ENCODE data around the gene TTC39B. TPM values are rescaled to one million over a fixed set of nuclear protein-coding genes. Genes with fewer than 3 reads are reported as not detected.

Gene TTC39B
- total RNA-seq, 6 experiments from 2014 or later, result 4.6 to 6.1 (median 5.8) TPM

DNA sequence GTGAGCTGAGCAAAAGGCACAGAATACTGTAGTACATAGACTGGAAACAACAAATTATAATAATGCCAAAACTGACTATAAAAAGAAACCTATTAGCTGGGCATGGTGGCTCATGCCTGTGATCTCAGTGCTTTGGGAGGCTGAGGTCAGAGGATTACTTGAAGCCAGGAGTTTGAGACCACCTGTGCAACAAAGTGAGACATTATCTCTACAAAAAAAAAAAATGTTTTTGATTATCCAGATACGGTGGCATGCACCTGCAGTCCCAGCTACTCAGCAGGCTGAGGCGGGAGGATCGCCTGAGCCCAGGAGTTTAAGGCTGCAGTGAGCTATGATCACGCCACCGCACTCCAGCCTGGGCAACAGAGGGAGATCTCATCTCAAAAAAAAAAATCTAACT is 175.9 kb downstream of the TTC39B start:
- Mint-ChIP-seq H3K27ac (no peak overlapping the region), H3K9me3 (no peaks in the 10 kb centered on the region), H3K27me3 (ENCODE audit: insufficient read depth) (no peaks in the 10 kb centered on the region; the same call in 1 of the 2 replicates), H3K4me1 (ENCODE audit: low read depth) (peaks cover 7% of the 10 kb centered on the region), H3K4me3 (no peak overlapping the region), H3K36me3 (ENCODE audit: low read depth) (no peaks in the 10 kb centered on the region)
- DNase-seq, result no peak
- TF ChIP-seq, protein P1, sequence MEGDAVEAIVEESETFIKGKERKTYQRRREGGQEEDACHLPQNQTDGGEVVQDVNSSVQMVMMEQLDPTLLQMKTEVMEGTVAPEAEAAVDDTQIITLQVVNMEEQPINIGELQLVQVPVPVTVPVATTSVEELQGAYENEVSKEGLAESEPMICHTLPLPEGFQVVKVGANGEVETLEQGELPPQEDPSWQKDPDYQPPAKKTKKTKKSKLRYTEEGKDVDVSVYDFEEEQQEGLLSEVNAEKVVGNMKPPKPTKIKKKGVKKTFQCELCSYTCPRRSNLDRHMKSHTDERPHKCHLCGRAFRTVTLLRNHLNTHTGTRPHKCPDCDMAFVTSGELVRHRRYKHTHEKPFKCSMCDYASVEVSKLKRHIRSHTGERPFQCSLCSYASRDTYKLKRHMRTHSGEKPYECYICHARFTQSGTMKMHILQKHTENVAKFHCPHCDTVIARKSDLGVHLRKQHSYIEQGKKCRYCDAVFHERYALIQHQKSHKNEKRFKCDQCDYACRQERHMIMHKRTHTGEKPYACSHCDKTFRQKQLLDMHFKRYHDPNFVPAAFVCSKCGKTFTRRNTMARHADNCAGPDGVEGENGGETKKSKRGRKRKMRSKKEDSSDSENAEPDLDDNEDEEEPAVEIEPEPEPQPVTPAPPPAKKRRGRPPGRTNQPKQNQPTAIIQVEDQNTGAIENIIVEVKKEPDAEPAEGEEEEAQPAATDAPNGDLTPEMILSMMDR (IDR thresholded peaks at IDR 0.05), result no peak

- H3K27me3 Mint-ChIP-seq (ENCODE audit: insufficient read depth), result no peaks in the 10 kb centered on the region; the same call in 1 of the 2 replicates
- H3K27ac Mint-ChIP-seq, result no peak overlapping the region
- TF ChIP-seq, protein P1 (IDR thresholded peaks at IDR 0.05), result no peak
Observed at GRCh38 chr9:15127831-15128230, 179.2 kb downstream of the TTC39B start.

DNA sequence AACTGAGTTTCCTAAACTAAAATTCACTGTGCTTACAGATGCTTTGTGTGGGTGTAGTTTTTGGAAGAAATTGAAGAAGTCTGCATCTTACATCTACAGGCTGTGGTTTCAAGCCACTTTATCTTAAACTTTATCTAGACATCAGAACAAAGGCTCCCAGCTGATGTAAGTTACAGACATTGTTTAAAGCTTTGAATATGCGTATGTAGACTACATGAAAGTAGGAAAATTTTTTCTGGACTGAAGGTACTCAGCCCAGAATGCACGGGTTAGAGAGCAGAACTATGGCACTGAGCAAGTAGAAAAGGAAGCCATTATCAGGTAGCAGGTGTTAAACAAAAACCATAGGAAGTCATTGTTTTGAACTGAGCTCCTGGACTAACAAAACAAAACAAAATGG is 185.4 kb downstream of the TTC39B start:
- H3K27me3 Mint-ChIP-seq (ENCODE audit: insufficient read depth), result no peaks in the 10 kb centered on the region; the same call in 1 of the 2 replicates
- no peak overlapping the region for H3K27ac Mint-ChIP-seq
- no peak for DNase-seq
- H3K4me3 Mint-ChIP-seq, result no peak overlapping the region
- no peaks in the 10 kb centered on the region for H3K36me3 Mint-ChIP-seq (ENCODE audit: low read depth)
- TF ChIP-seq, protein P1 (IDR thresholded peaks at IDR 0.05), result no peak
- no peaks in the 10 kb centered on the region for H3K9me3 Mint-ChIP-seq
- H3K4me1 Mint-ChIP-seq (ENCODE audit: low read depth), result no peaks in the 10 kb centered on the region

More at GRCh38 chr9:15127831-15128230, 179.2 kb downstream of the TTC39B start:
- no peaks in the 10 kb centered on the region for H3K36me3 Mint-ChIP-seq (ENCODE audit: low read depth)
- DNase-seq, result no peak
- H3K4me3 Mint-ChIP-seq, result no peak overlapping the region
- no peaks in the 10 kb centered on the region for H3K9me3 Mint-ChIP-seq
- no peaks in the 10 kb centered on the region for H3K4me1 Mint-ChIP-seq (ENCODE audit: low read depth)

- Mint-ChIP-seq H3K4me1 (ENCODE audit: low read depth) (no peaks in the 10 kb centered on the region), H3K36me3 (ENCODE audit: low read depth) (no peaks in the 10 kb centered on the region), H3K27me3 (ENCODE audit: insufficient read depth) (peaks cover 9% of the 10 kb centered on the region; the same call in 1 of the 2 replicates), H3K9me3 (no peaks in the 10 kb centered on the region), H3K4me3 (no peak overlapping the region), H3K27ac (no peak overlapping the region)
- no peak for DNase-seq
- TF ChIP-seq, protein P1 (IDR thresholded peaks at IDR 0.05), result no peak
Observed at GRCh38 chr9:15116130-15116580, 190.9 kb downstream of the TTC39B start.

GRCh38 chr9:15115702-15116101 is 191.3 kb downstream of the TTC39B start:
- DNase-seq, result no peak
- Mint-ChIP-seq H3K4me1 (ENCODE audit: low read depth) (no peaks in the 10 kb centered on the region), H3K36me3 (ENCODE audit: low read depth) (no peaks in the 10 kb centered on the region), H3K9me3 (no peaks in the 10 kb centered on the region), H3K4me3 (no peak overlapping the region), H3K27me3 (ENCODE audit: insufficient read depth) (peaks cover 9% of the 10 kb centered on the region; the same call in 1 of the 2 replicates), H3K27ac (no peak overlapping the region)
- TF ChIP-seq, protein P1 (IDR thresholded peaks at IDR 0.05), result no peak

Data from HFFc6 (cell line).